Stimulated activated CD4-positive, alpha-beta T cell treated with anti-CD3 and anti-CD28 coated beads, TNF-alpha, amount 100 ng/mL, for 24 hours (primary cell): ENCODE data around the gene SEMG1.

Experiments
- DNase-seq, 3 experiments: peaks; one replicate each; pipeline ENCODE4 v3.0.0-alpha.2; 2020; ENCODE audit warnings: low read depth in 3 of 3

Gene SEMG1

GRCh38 chr20:45221076-45221475 is 14.2 kb downstream of the SEMG1 start, which contains the start of gene SEMG2:
Gene SEMG2 (plus strand): TSS chr20:45221373. CDS start chr20:45221390, 17 bp downstream.
- no peak for DNase-seq

DNA sequence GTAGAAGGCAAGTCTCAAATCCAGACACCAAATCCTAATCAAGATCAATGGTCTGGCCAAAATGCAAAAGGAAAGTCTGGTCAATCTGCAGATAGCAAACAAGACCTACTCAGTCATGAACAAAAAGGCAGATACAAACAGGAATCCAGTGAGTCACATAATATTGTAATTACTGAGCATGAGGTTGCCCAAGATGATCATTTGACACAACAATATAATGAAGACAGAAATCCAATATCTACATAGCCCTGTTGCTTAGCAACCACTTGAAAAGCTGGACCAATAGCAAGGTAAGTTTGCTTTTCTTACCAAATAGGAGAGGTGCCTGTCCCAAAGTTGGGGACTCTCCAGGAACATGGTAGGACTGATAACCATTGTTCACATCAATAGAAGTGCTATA is 16.3 kb downstream of the SEMG1 start:
- DNase-seq: no peak

DNA sequence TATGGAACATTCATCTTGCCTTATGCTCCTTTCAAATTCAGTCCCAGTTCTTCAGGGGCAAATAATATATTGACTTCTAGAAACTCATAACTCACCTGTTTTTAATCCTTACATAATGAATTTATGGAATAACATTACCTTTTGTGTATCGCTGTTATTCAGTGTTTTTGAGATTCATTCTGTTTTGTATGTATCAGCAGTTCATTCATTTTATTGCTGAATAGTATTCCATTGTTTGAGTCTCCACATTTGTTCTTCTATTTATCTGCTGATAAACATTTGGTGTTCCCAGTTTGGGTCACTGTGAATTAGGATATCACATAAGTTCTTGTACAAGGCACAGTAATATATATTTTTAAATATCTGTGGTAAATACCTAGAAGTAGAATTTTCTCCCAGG is 19.5 kb downstream of the SEMG1 start:
- no peak for DNase-seq

- peak; percentile 5 to 67 (median 18) for DNase-seq
These were observed 22.6 kb downstream of the SEMG1 start for GRCh38 chr20:45229264-45230056.

DNA sequence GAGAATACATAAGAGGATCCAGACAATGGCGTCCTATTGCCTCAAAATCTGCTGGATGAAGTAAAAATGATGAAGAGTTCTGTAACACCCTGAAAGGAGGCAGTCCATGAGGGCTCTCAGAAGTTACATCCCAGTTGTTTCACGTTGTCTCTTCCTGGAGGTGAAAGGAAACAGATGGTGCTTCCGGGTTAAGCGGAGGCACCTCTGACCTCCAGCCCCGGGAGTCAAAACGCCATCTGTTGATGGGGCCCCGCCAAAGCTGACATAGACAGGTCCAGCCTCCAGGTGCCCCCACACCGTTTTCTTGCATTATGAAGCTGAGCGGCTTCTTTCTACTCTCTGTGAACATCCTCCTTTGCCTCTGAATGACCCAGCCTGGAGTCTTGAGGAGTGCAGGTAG is 23.8 kb downstream of the SEMG1 start:
- DNase-seq: no peak

GRCh38 chr20:45235995-45236394 is 29.2 kb downstream of the SEMG1 start:
- DNase-seq: peak in 1 of 3 experiments; percentile 7

DNA sequence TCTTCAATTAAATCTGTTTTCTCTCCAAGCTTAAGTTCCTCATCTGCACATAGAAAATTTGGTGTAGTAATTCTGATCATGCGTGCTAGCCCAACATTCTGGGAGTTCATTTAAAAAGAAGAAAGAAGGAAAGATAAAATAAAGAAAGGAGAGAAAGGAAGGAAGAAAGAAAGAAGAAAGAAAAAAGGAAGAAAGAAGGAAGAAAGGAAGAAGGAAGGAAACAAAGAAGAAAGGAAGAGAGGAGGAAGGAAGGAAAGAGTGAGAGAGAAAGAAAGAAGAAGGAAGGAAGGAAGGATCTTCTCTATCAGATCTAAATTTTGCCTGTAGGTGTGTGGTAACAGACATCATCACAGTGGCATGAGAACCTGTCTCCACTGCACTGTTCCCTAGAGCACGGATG is 31.3 kb downstream of the SEMG1 start:
- DNase-seq: no peak

GRCh38 chr20:45246109-45246508 is 39.3 kb downstream of the SEMG1 start:
- DNase-seq: no peak

GRCh38 chr20:45247865-45248264 is 41.0 kb downstream of the SEMG1 start:
- no peak for DNase-seq

- no peak for DNase-seq
These were observed 41.8 kb downstream of the SEMG1 start for GRCh38 chr20:45248609-45249008.

- DNase-seq: no peak
These were observed 45.2 kb downstream of the SEMG1 start for GRCh38 chr20:45251884-45252560.

DNA sequence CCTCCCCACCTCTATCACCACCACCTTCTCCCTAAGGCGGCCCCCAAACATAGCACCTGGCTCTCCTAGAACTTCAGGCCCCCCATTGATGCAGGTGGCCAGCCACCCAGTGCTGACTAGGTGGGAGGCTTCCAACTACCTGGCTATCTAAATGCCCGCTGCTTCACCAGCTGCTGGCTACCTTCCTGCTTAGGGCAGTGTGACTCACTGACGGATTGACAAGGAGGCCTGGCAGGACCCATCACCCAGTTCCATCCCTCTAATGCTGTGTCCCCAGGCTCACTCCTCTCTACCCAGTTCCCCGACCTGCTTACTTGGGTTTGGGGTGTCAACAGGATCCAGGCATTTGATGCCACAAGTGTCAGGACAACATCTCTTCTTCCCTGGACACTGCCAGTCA is 46.4 kb downstream of the SEMG1 start:
- DNase-seq: no peak

DNA sequence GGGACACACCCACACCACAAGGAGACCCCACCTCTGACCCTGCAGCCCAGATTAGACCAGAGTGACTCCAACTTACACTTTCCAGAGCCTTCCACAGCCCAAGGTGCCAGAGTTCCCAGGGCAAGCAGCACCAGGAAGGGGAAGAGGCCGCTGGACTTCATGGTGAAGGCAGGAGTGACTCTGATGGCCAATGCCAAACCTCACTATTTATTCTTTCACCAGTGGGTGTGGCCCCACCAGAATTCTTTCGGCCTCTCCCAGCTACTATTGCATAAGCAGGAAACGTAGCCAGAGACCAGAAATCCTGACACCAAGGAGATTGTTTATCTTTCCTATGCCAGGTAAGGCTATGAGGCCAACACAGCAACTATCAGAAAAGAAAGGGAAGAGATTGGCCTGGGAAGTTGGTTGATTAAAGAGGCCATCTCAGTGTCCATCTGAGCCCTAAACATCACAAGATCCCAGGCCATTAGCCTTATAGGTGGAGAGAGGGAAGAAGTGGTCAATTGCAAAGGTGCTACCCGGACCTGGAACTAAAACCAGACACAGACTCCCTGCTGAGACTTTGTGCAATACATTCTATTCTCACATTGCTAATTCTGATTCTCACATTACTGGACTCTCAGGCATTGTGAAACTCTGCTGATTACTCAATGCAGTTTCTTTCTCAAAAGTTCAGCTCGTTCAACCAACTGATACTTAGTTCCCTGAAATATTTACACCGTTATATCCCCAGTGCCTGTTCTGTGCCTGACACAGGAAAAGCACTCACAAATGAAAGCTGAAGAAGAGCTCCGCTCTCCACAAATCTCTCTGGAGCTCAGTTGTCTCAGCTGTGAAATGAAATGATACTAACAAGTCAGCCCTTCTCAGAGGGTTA is 47.8 kb downstream of the SEMG1 start, which contains the start of gene SLPI:
SLPI (minus strand) TSS at position 182 of the 880 bp plus-strand sequence; CDS start at position 161, 21 bp downstream.
- no peak for DNase-seq

DNA sequence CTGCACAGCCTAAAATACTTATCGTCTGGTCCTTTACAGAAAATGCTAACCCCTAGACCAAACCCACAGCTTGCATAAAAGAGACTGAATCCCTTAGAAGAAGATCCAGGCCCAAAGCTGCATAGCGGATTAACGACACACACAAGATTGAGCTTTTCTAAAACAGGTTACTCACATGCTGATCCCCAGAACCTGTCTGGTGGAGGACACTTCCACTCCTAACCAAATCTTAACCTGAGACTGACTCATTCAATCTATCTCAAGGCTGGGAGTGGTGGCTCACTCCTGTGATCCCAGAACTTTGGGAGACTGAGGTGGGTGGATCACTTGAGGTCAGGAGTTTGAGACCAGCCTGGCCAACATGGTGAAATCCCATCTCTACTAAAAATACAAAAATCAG is 50.3 kb downstream of the SEMG1 start:
- no peak for DNase-seq

- DNase-seq: no peak
These were observed 50.9 kb downstream of the SEMG1 start for GRCh38 chr20:45257711-45258110.

DNA sequence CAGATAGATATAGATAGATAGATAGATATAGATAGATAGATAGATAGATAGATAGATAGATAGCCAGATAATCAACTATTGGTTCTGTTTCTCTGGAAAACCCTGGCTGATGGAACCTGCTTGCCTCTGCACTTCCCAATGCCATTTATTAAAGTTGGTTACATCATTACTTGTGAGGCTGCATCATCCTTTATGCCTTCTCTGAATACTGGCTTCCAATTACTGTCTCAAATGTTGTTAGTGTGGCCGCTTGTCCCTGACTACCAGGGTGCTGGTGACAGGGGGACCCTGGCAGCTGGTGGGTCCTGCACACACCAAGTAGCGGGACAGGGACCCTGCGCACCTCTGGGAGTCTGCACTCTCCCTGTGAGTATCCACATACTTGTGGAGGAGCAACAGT is 51.4 kb downstream of the SEMG1 start:
- no peak for DNase-seq

DNA sequence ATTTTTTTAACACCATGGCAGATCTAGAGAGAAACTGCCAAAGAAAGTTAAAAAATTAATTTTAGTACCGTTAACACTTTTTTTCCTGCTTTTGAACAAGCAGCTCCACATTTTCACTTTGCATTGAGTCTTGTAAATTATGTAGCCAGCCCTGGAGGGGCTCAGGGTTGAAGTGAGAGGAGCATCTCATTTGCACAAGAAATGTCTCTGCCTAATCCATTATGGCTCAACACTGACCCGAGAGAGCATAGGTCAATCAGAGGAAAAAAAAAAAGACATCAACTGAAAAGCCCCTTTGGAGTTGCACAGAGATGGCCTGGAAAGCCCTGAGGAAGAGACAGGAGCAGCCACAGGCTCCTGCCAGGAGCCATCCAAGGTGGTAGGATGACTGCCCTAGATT is 51.8 kb downstream of the SEMG1 start:
- no peak for DNase-seq
